Breast epithelium (tissue), 4 donors: ENCODE data around the gene DIO1. TPM values are rescaled to one million over a fixed set of nuclear protein-coding genes. Genes with fewer than 3 reads are reported as not detected.

Source experiments
- DNase-seq, 2 donors: peaks; one replicate each; pipeline ENCODE4 v3.0.0-alpha.2; 2019; ENCODE audit warnings: low spot score in 2 of 2
- H3K27ac ChIP-seq, 2 donors: fragments of 200-600 bp; sonication (generic) in 1 of 2; one replicate each; pipeline ENCODE4 v1.5.1; 2016 to 2019; ENCODE audit warnings: mild to moderate bottlenecking in 1 of 2
- H3K27me3 ChIP-seq, 2 donors: fragments of 200-600 bp; sonication (generic) in 1 of 2; one replicate each; pipeline versions ENCODE4 v1.5.1 to v1.6.0; 2017 to 2019; ENCODE audit warnings: control low read depth in 1 of 2, mild to moderate bottlenecking in 1 of 2
- H3K36me3 ChIP-seq: fragments of 200-600 bp; one replicate; pipeline ENCODE4 v1.5.1; 2019
- H3K4me1 ChIP-seq, 2 donors: fragments of 200-600 bp; sonication (generic); one replicate each; pipeline ENCODE4 v1.5.1; 2016 to 2019; ENCODE audit warnings: control low read depth in 1 of 2
- H3K4me3 ChIP-seq, 3 donors: fragments of 200-600 bp; sonication (generic); 1 replicate in 2 of 3; 2 replicates in 1 of 3; pipeline ENCODE4 v1.5.1; 2016 to 2019; ENCODE audit warnings: mild to moderate bottlenecking in 3 of 3, moderate library complexity in 2 of 3
- H3K9me3 ChIP-seq, 2 donors: fragments of 200-600 bp; sonication (generic) in 1 of 2; one replicate each; pipeline ENCODE4 v1.5.1; 2016 to 2019; ENCODE audit warnings: control low read depth in 1 of 2
- CTCF ChIP-seq, 3 donors: fragments of 450-650 bp; IDR thresholded peaks; one replicate each; pipeline ENCODE4 v1.5.1; 2016 to 2017; ENCODE audit warnings: antibody characterized with exemption in 3 of 3, mild to moderate bottlenecking in 3 of 3, moderate library complexity in 3 of 3
- POLR2A ChIP-seq: fragments of 450-650 bp; IDR thresholded peaks from one replicate; pipeline ENCODE4 v1.6.1; 2016; ENCODE audit warnings: antibody characterized with exemption, mild to moderate bottlenecking, moderate library complexity
- POLR2AphosphoS5 ChIP-seq, 3 donors: sonication (generic); formaldehyde crosslinking; IDR thresholded peaks; one replicate each; pipeline ENCODE4 v1.6.1; 2017; ENCODE audit warnings: antibody characterized with exemption in 3 of 3
- intact Hi-C: fragments of 100-400 bp; cut with DNase I; formaldehyde crosslinking; loops from one replicate; pipeline ENCODE4 v1.15.1; 2023; ENCODE audit warnings: low total_unique reads
- total RNA-seq, 3 donors: library from RNA; depleted of rRNA; stranded (reverse); fragments of >200 nt; gene quantifications; one replicate each; pipeline ENCODE4 v1.1.0, GENCODE V29; 2016

The DIO1 gene
- total RNA-seq, 3 donors from 2014 or later = 0.59 to 8.2 TPM; not detected in 1

GRCh38 chr1:53918343-53918742, 24.4 kb downstream of the DIO1 start:
- H3K4me1 ChIP-seq = peaks cover 0 to 9% of the 10 kb centered on the region in 2 donors
- no peak overlapping the region for H3K27ac ChIP-seq
- no peaks in the 10 kb centered on the region for H3K27me3 ChIP-seq
- H3K9me3 ChIP-seq = no peaks in the 10 kb centered on the region
- TF ChIP-seq CTCF (IDR thresholded peaks at IDR 0.05) (no peak), POLR2A (no peak), POLR2AphosphoS5 (IDR thresholded peaks at IDR 0.05) (no peak)
- intact Hi-C loops = loop anchor here (10.0 kb wide), 1 partner anchor 1554 kb away; the partner anchor contains the start of gene CC2D1B
- H3K4me3 ChIP-seq = no peak overlapping the region
- H3K36me3 ChIP-seq = peaks cover 4% of the 10 kb centered on the region
- DNase-seq = no peak

GRCh38 chr1:53919675-53920066, 25.7 kb downstream of the DIO1 start:
- Histone ChIP-seq H3K4me1 (peaks cover 0 to 9% of the 10 kb centered on the region in 2 donors), H3K27me3 (no peaks in the 10 kb centered on the region), H3K27ac (no peak overlapping the region), H3K9me3 (no peaks in the 10 kb centered on the region), H3K36me3 (peaks cover 4% of the 10 kb centered on the region), H3K4me3 (no peak overlapping the region)
- intact Hi-C loops = loop anchor here (10.0 kb wide), 1 partner anchor 1555 kb away; the partner anchor contains the start of gene CC2D1B
- DNase-seq = no peak
- TF ChIP-seq POLR2A (no peak), CTCF (IDR thresholded peaks at IDR 0.05) (no peak), POLR2AphosphoS5 (IDR thresholded peaks at IDR 0.05) (no peak)

- no peak for TF ChIP-seq POLR2AphosphoS5 (IDR thresholded peaks at IDR 0.05)
- TF ChIP-seq CTCF (IDR thresholded peaks at IDR 0.05) = no peak
- no peak for TF ChIP-seq POLR2A
- Histone ChIP-seq H3K36me3 (no peaks in the 10 kb centered on the region), H3K27ac (no peak overlapping the region), H3K4me1 (no peaks in the 10 kb centered on the region), H3K27me3 (no peaks in the 10 kb centered on the region), H3K4me3 (no peak overlapping the region), H3K9me3 (no peaks in the 10 kb centered on the region)
- intact Hi-C loops = no loop called here
- DNase-seq = no peak
Observed at GRCh38 chr1:53927376-53927881, 33.4 kb downstream of the DIO1 start.

GRCh38 chr1:53929246-53929960, 35.4 kb downstream of the DIO1 start:
- TF ChIP-seq POLR2AphosphoS5 (IDR thresholded peaks at IDR 0.05) = no peak
- no peak for TF ChIP-seq POLR2A
- TF ChIP-seq CTCF (IDR thresholded peaks at IDR 0.05) = no peak
- H3K27ac ChIP-seq = no peak overlapping the region
- H3K4me3 ChIP-seq = no peak overlapping the region
- H3K36me3 ChIP-seq = no peaks in the 10 kb centered on the region
- no peaks in the 10 kb centered on the region for H3K9me3 ChIP-seq
- intact Hi-C loops = no loop called here
- no peak for DNase-seq
- no peaks in the 10 kb centered on the region for H3K4me1 ChIP-seq
- H3K27me3 ChIP-seq = no peaks in the 10 kb centered on the region

- no peaks in the 10 kb centered on the region for H3K36me3 ChIP-seq
- H3K27me3 ChIP-seq = no peaks in the 10 kb centered on the region
- intact Hi-C loops = no loop called here
- TF ChIP-seq POLR2A (no peak), CTCF (IDR thresholded peaks at IDR 0.05) (no peak), POLR2AphosphoS5 (IDR thresholded peaks at IDR 0.05) (no peak)
- no peak for DNase-seq
- no peak overlapping the region for H3K27ac ChIP-seq
- no peaks in the 10 kb centered on the region for H3K9me3 ChIP-seq
- H3K4me1 ChIP-seq = no peaks in the 10 kb centered on the region
- H3K4me3 ChIP-seq = no peak overlapping the region
Observed at GRCh38 chr1:53930932-53931331, 36.9 kb downstream of the DIO1 start.
